ENCODE data around the gene RHOJ.
"Not testable (repeated sequence)": the region's sequence is repeated elsewhere in the genome, so short reads cannot be mapped to it uniquely, and the experiment has no call there.

The RHOJ gene

GRCh38 chr14:63204407-63205043 is at the start of gene RHOJ:
TSS of gene RHOJ (plus strand) at chr14:63204443. CDS start at chr14:63204870, 427 bp downstream.
- DNase-seq (ENCODE audit: low spot score): no peak

GRCh38 chr14:63155511-63156185 is 48.6 kb upstream of the RHOJ start:
- DNase-seq (ENCODE audit: low spot score): no peak

- no peak for DNase-seq (ENCODE audit: low spot score)
Measured at GRCh38 chr14:63157195-63157594, 47.0 kb upstream of the RHOJ start.

- DNase-seq (ENCODE audit: low spot score): no peak
Measured at GRCh38 chr14:63163306-63163705, 40.9 kb upstream of the RHOJ start.

GRCh38 chr14:63164108-63164683 is 40.0 kb upstream of the RHOJ start:
- DNase-seq (ENCODE audit: low spot score): no peak

DNA sequence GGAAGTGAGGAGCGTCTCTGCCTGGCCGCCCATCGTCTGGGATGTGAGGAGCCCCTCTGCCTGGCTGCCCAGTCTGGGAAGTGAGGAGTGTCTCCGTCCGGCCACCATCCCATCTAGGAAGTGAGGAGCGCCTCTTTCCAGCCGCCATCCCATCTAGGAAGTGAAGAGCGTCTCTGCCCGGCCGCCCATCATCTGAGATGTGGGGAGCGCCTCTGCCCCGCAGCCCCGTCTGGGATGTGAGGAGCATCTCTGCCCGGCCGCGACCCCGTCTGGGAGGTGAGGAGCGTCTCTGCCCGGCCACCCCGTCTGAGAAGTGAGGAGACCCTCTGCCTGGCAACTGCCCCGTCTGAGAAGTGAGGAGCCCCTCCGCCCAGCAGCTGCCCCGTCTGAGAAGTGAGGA is 39.0 kb upstream of the RHOJ start:
- not testable (repeated sequence) for DNase-seq (ENCODE audit: low spot score)

DNA sequence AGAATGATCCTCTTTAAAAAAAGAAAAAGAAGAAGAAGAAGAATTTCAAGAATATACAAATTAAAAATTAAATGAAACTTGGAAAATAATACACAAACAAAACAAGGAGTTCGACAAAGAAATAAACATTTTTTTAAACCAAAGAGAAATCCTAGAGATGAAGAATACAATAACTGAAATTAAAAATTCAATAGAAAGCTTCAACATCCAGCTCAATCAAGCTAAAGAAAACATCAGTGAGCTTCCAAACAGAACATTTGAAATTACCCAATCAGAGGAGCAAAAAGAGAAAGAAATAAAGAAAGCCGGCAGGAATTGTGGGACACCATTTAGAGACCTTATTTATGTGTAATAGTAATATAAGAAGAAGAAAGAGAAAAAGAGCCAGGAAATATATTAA is 37.2 kb upstream of the RHOJ start:
- no peak for DNase-seq (ENCODE audit: low spot score)

GRCh38 chr14:63174760-63175191 is 29.5 kb upstream of the RHOJ start:
- peak; percentile 58 for DNase-seq (ENCODE audit: low spot score)

DNA sequence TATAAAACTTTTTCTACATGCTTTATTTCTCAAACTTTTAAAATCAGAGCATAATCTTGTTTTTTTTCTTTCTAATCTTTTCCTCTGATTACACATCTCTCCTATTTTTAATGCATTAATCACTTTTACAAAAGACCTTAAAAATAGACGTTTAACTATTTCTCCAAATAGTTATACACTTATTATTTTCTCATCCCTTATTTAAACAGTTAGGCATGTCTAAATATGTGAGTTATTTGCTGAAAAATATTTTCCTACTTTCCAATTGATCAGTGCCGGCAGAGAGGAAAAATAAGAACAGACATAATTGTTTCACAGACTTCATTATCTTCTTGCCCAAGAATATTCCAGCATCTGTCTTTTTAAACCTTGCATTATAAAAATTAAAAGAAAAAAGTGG is 28.7 kb upstream of the RHOJ start:
- DNase-seq (ENCODE audit: low spot score): no peak

DNA sequence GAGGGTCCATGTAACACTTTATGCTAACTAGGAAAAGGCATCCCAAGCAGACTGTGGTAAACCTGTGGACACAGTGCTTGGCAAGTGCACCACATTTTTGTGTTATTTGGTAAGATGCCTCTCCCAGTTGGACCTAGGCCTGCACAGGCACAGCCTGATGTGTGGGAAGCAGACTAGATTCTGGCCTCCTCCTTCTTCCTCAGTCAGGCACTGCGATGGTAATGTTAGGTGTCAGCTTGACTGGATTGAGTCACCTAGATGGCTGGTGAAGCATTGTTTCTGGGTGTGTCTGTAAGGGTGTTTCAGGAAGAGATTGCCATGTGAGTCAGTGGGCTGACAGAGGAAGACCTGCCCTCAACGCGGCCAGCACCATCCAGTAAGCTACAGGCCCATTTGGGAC is 25.3 kb upstream of the RHOJ start:
- peak; percentile 8 for DNase-seq (ENCODE audit: low spot score)

DNA sequence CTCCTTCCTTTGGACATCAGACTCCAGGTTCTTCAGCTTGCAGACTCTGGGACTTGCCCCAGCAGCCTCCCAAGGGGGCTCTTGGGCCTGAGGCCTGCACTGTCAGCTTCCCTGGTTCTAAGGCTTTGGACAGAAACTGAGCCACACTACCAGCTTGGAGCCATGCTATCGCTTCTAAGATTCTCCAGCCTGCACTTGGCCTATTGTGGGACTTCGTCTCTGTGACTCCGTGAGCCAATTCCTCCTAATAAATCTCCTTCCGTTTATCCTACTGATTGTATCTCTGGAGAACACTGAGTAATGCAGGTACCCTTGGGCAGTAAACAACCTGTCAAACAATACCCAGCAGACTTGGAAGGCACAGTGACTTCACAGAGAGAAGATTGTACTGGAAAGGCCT is 24.9 kb upstream of the RHOJ start:
- no peak for DNase-seq (ENCODE audit: low spot score)

DNA sequence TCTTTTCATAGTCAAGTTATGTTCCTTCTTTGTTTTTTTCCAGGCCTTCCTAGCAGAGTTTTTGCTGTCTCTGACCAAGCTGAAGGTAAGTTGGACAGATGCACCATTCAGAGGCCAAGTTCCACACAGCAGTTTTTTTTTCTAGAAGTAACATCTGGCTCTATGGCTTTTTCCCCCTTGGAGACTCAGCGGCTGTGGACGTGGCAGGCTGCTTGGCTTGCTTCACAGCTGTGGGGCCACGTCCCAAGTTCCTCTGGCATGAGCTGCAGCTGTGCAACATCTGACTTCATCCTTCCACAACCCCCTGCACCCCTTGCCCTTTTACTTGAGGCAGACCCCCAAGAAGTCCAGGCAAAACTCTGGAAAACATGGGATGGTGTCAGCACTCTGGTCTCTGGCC is 24.2 kb upstream of the RHOJ start:
- DNase-seq (ENCODE audit: low spot score): no peak

DNA sequence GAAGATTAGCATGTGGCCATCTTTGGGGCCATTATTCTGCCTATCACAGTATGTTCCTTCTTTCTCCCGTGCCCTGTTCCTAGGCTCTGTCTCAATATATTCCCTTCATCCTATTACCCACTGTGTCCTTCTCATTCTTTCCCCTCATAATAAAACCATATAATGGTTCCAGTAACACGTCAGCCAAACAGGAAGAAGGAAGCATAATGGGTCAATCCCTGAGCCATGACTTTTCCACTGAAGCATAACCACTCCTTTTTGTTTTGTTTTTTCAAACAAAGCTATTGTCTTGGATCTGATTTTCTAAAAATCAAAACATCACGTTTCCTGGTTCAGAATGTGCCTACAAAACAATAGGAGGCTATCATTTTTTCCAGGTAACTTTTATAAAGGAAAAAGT is 21.3 kb upstream of the RHOJ start:
- DNase-seq (ENCODE audit: low spot score): no peak

- no peak for DNase-seq (ENCODE audit: low spot score)
Measured at GRCh38 chr14:63186453-63186852, 17.8 kb upstream of the RHOJ start.

DNA sequence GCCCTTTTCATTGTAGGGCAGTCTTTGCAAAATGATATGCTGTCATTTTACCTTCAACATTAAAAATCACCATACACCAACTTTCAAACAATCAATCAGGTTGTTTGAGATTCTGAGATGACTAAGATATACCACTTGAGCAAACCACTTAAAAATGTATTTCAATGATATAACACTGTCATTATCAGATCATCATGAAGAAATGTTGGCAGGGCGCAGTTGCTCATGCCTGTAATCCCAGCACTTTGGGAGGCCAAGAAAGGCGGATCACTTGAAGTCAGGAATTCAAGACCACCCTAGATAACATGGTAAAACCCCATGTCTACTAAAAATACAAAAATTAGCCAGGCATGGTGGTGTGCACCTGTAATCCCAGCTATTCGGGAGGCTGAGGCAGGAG is 13.0 kb upstream of the RHOJ start:
- no peak for DNase-seq (ENCODE audit: low spot score)

DNA sequence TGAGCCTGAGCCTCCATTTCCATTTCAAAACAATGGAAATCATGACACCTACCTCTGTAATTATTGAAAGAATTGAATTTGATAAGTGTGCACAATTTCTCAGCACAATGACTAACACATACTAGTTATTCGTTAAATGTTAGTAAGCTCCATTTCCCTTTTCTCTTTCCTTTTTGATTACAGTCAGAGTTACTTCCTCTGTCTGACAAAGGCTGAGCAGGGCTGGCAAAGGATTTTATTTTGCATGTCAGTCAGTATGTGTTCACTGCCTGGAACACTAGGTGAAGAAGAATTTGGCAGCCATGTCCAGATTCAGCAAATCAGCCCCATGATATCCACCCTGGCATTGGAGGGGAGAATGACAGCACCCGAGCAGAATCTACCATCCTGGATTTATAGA is 12.2 kb upstream of the RHOJ start:
- DNase-seq (ENCODE audit: low spot score): no peak

- DNase-seq (ENCODE audit: low spot score): no peak
Measured at GRCh38 chr14:63193236-63193635, 11.0 kb upstream of the RHOJ start.

GRCh38 chr14:63200035-63200740 is 4.1 kb upstream of the RHOJ start:
- no peak for DNase-seq (ENCODE audit: low spot score)

- no peak for DNase-seq (ENCODE audit: low spot score)
Measured at GRCh38 chr14:63200767-63201166, 3.5 kb upstream of the RHOJ start.

GRCh38 chr14:63203015-63203414 is 1.2 kb upstream of the RHOJ start:
- DNase-seq (ENCODE audit: low spot score): no peak

- DNase-seq (ENCODE audit: low spot score): peak; percentile 74
Measured at GRCh38 chr14:63203618-63204406, 431 bp upstream of the RHOJ start.

- no peak for DNase-seq (ENCODE audit: low spot score)
Measured at GRCh38 chr14:63205044-63205575, 867 bp downstream of the RHOJ start.
